ENCODE results near the gene SALL3.

The SALL3 gene

GRCh38 chr18:78965260-78965659, 14.4 kb upstream of the SALL3 start:
- no peak for DNase-seq

GRCh38 chr18:78965917-78966792, 13.5 kb upstream of the SALL3 start:
- DNase-seq, result no peak

- no peak for DNase-seq
Measured at GRCh38 chr18:78966793-78967106, 12.9 kb upstream of the SALL3 start.

GRCh38 chr18:78967692-78968091, 11.9 kb upstream of the SALL3 start:
- no peak for DNase-seq

- DNase-seq, result no peak
Measured at GRCh38 chr18:78969574-78970315, 9.9 kb upstream of the SALL3 start.

GRCh38 chr18:78970774-78971333, 8.8 kb upstream of the SALL3 start:
- no peak for DNase-seq

DNA sequence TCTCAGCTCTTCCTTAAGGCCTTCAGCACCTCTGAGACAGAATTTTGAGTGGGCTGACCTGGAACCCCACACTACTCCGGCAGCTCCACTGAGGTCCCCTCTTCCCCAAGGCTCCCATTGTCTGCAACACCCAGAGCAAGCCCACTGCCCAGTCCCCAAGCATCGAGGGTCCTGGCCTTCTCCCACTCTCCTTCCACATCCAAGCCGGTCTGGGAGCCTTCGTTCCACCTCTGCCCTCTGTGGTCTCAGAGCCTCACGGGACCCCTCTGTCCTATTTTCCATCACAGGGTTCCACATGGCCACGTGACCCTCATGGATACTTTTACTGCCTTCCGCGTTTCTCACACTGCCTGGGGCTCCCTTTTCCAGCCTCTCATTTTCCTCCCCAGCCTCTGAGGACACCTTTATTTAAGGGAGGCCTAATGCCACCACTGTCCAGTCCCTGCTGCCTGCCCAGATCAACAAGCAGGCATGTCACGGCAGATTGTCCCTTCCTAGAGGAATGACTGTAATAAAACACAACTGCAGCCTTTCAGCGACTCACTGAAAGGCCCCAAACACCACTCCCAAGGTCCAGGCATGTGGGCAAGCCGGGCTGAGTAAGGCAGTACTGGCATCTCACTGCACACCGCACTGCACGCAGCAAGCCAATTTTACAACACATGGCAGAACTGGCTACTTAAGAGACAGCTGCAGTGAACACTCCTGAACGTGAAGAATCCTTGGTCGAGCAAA, 7.9 kb upstream of the SALL3 start:
- no peak for DNase-seq

GRCh38 chr18:78972385-78972918, 7.2 kb upstream of the SALL3 start:
- no peak for DNase-seq

DNA sequence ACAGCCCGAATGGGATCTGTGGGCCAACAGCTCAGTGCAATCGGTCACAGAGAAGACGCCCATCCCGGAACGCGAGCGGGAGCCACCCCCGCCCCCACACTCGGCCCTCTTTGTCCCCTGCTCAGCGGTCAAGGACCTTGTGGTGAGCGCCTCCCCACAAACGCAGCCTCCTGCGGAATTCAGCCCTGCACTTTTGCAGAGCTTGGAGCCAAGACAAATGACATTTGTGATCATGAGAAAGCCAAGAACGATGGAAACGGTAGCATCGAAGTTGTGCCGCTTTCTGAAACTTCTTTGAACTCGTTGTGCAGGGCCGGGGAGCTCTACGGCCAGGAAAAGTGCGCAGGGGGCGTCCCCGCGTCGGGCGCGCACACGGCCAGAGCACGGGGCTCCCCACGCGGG, 6.7 kb upstream of the SALL3 start:
- DNase-seq, result no peak

- DNase-seq, result no peak
Measured at GRCh38 chr18:78973357-78974083, 6.1 kb upstream of the SALL3 start.

DNA sequence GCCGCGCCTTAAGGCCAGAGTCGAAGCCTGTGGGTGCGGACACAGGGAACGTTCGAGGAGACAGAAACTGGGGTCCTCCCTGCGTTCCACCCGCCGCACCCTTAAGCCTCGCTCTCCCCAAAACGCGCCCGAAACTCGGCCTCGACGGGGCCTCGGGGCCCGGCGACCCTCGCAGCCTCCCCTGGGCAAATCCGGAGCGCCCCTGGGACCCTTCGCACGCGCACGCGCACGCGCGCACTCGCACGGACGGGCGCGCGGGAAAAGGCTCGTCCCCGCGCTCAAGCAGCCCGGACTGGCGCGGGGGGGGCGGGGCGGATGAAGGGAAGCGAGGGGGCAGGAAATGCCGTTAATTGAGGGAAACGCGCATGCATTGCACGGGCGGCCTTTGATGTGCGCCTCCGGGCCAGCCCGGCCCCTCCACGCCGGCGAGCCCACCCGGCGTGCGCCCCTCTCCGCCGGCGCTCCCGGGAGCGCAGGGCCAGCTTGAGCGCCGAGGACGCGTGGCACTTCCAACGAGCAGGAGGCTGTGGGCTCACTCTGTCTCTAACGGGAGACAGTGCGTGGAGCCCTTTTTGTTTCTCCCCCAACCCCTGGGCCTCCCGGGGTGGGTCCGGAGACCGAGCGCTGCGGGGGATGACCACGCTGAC, 5.4 kb upstream of the SALL3 start:
- peak in 1 of 56 donors; percentile 35 for DNase-seq

DNA sequence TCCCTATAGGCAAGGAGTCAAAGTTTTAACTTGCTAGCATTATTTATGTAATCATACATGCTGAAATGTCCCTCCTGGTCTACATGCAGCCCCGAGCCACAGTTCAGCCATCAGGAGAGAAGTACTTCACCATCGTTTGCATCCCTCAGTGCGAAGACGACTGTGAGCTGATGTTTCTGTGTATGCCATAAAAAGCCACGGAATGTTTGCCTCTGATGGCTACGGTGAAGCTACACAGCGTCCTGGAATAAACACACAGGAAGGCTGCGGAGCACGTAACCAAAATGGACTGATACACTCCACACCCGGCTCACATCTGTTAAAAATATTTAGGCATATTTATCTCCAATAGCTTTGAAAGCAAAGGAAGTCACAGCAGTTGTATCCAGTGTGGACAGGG, 4.3 kb upstream of the SALL3 start:
- no peak for DNase-seq

DNA sequence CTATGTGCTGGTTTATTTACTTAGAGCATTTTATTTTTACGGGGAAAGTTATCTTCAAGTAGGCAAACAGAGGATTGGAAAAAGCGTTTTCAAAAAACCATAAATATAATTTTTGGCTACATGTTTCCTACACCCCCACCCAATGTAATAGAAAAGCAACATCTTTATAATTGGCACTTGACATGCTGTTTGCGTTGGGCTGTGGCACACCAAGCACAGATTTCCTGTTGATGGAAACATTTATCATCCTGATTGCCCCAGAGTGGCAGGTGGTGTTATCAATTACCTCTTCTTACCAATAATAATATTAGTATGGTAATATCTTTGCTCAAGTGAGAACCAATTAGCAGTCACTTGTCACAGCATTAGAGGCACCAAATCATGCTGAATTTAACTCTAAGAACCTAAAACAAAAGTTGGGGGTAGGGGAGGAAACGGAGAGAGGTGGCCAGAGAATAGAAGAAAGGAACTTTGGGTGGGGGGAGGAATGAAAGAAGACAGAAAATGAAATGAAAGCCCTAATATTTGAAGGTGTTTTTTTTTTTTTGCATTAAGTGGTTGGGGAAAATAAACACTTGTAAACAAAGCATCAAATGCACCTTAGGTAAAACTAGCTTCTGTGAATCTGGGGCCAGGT, 3.8 kb upstream of the SALL3 start:
- no peak for DNase-seq

DNA sequence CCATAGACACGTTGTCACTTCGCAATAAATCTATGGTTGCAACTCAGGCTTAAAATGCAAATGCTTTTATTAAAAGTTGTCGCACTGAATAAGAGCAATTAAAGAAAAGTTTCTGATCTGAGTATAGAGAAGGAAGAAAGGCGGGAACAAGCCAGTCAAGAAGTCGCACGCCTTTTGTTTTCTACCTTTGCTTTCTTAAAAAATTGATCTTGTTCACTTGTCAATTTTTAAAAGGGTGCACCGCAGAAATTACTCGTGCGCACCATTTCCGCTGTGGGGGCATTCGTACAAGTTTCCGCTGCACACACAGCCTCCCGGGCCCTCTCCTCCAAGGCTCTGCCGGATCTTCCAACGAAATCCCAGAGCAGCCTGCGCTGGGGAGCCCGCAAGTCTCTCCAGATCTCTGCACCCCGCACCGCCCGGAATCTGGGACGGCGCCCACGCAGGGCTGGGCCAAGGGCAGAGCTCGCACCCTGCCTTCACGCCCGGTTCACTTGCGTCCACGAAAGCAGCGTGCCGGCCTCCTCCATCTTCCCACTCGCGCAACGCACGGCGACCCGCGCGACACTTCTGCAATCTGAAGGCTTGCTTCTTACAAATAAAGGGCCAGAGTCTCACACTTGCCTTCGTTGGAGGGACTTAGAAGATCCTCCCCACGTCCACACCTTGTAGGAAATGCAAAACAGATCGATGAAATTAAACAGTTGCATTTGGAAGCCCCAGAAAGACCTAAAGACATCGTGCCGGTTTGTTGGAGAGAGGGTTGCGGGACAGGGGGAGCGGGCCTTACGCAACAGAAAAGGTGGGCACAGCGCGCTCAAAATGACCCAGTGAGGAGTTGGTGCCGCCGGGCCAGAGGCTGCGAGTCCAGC, 2.6 kb upstream of the SALL3 start:
- no peak for DNase-seq

DNA sequence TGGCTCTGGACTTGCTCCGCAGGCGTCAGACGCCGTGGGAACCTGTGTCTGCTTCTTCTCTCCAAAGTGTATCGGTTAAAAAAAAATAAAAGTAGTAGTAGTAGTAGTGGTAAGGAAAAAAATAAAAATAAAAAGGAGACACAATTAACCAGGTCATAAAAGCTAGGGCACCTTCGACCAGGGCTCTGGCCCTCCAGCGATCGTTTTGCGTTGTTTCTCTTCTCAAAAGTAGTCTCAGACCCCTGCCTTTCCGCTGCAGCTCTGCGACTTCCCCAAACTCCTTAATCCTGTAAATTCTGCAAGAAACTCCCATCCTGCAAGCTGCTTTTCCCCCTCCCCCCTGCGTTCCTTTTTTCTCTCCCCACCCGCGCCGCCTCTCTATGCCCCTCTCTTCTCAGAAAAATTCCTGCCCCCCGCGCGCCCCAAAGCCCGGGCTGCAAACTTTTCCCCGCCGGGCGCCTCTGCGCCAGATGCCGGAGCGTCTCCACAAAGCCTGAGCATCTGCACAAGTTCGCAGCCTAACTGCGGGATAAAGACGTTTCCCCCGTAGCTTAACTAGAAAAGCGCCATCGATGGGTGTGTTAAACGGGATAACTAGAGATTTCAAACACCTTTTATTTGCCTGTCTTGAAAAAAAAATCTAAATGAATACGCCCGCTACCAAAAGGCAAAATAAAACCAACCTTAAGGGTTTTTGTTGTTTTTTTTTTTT, 1.8 kb upstream of the SALL3 start:
- no peak for DNase-seq

DNA sequence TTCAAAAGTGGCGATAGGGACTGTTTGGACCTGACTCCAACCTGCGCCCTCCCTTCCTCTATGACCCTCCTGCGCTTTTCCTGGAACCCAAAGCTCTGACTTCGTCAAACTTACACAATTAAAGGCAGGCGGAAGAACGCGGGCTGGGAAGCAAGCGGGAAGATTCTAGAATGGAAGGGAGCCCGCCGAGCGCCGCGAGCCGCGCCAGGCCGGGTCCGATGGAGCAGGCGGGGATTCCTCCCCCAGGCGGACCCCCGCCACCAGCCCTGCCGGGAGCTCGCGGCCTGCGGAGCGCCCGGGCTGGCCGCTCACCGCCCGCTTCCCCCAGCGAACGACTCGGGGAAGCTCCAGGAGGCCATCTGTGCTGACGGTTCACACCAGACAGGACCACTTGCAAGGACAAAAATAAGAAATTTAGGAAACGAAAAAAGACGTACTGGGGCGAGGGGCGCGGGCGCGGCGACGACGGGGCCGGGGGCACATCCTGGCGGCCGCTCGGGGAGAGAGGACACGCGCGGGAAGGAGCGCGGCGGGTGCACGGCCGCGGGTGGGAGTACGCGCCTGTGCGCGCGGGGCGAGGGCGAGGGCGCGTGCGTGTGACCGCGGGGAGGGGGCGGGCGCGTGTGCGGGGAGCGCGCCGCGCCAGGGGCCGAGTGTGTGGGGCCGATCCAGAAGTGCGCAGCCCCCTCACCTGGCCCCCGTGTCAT, 1.1 kb upstream of the SALL3 start:
- DNase-seq, result peak in 1 of 56 donors; percentile 61

GRCh38 chr18:78979056-78979729, 425 bp upstream of the SALL3 start:
- peak in 13 of 56 donors; percentile 10 to 61 (median 43) for DNase-seq

Data from amygdala (tissue), 56 donors.